GM10847 (cell line): ENCODE measurements around the gene KRT77.

Source experiments
- POLR2A ChIP-seq: IDR thresholded peaks from 2 replicates; pipeline ENCODE4 v1.6.1; 2011; ENCODE audit not compliant: insufficient read length; ENCODE audit errors: extremely low read depth

Gene KRT77

GRCh38 chr12:52703878-52704277, 554 bp upstream of the KRT77 start:
- TF ChIP-seq POLR2A = no peak

DNA sequence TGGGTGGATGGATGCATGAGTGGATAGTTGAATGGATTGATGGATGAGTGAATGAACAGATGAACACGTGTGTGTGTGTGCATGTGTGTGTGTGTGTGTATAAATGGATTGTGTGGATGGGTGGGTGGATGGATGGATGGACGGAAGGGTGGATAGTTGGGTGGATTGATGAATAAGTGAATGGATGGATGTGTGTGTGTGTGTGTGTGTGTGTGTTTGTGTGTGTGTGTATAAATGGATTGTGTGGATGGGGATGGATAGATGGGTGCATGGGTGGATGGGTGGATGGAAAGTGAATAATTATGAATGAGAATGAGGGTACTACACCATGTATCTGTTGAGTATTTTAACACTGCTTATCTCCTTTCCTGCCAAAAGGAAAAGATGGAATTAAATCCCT, 986 bp downstream of the KRT77 start:
- TF ChIP-seq POLR2A = no peak

DNA sequence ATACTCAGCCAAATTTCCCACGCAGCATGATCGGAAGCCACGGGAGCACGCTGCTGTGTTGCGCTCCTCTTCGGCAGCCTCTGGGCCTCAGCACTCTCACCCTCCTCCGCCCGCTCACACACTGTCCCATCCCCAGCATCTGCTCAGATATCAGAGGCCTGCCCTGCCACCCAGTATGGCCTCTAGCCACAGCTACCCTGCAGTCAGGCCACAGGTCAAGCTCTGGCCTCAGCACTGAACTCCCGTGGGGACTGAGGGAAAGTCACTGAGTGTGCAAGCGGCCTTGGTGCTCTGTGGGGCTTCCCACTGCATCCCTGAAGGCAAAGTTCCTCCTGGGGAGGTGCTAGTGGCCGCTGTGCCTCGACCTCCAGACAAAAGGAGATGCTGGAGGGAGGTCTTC, 2.0 kb downstream of the KRT77 start:
- TF ChIP-seq POLR2A = no peak

DNA sequence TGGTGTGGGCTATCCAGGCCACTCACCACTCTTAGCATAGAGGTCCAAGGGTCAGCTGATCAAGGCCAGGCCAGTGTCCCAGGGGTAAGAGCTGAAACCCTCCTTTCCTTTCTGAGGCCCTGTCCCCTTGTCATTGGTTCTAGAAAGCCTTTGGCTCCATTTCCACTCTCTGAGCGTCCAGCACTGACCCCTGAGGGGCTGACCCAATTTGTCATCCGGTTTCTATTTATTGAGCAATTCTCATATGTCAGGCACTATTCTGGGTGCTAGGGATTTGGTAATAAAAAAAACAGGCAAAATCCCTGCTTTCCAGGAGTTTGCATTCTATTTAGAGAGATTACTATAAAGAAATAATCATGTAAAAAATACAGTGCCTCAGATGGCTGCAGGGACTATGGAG, 3.4 kb downstream of the KRT77 start:
- no peak for TF ChIP-seq POLR2A

DNA sequence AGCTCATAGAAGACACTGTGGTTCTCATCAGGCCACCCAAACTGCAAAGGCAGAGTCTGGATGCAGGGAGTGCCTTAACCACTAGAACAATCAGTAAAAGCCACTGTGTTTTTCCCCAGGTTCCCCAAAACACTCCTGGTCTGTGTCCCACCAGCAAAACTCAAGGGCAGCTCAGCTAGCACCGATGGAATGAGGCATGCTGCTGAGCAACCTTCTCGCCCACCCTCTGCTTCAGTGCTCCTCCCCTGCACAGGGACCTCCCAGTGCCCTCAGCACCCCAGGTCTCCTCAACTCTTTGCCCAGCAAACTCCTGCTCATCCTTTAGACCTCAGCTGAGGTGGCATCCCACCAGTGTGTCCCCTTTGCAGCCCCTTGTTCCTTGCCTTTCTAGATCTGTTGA, 4.0 kb downstream of the KRT77 start:
- no peak for TF ChIP-seq POLR2A

DNA sequence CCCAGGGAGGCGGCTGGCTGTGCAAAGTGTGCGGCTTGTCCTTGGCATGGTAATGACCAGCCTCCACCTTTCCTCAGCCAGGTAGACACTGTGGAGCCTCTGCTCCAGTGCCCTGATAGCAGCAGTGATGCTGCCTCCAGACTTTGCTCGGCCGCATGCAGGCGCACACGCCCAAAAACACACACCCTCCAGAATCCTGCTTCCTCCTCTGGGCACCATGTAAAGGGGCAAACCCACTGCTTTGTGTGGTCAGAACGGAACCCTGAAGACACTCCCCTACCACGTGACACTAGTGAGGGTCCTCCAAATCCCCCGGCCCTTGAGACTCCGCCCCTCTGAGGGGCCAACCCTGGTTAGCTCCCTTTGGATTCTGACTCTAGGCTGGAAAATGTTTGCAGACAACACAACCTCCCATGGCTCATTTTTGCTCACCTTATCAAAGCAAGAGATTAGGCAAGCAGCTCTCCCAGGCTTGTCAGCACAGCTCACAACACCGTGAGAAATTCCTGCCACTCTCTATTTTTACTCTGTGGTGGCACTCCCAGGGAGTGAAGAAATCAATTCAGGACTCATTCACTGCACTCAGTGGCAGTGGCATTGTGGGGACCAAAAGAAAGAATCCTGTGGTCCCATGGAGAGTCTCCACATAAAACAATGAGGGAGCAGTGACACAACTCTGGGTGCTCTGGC, 4.5 kb downstream of the KRT77 start:
- no peak for TF ChIP-seq POLR2A

DNA sequence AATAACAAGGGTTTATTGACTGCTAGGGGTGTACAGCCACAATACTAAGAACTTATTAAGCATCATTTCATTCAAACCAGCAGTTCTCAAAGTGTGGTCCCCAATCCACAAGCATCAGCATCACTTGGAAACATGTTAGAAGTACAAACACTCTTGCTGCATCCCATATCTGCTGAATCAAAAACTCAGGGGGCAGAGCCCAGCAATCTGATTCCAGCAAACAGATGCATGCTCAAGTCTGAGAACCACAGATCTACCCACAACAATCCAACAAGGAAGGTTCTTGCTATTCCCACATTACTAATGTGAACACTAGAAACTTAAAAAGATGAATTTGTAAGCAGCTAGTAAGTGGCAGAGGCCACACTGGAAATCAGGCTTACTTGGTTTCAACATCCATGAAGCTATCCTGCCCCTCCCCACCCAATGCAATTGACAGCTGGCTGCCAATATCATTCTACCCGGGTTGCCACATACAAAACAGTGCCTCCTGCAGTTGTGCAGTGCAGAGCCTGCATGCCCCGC, 6.2 kb downstream of the KRT77 start:
- TF ChIP-seq POLR2A = no peak

GRCh38 chr12:52696588-52696987, 6.7 kb downstream of the KRT77 start:
- no peak for TF ChIP-seq POLR2A

DNA sequence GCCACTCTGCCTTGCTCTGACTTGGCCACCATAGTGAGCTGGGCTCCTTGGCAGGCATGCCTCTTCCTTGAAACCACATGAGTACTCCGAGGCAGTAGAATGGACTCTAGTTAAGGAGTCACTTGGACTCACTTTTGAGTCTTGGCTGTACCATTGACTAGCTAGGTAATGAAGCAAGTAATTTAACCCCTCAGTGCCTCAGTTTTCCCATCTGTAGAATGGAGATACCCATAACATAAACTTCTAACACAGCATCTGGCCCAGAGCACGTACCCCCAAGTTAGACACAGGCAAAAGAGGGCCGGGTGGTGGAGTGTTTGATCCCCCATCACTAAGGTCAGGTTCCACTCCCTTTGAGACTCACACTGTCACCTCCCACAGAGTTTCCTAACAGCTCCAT, 8.3 kb downstream of the KRT77 start:
- TF ChIP-seq POLR2A = no peak

- no peak for TF ChIP-seq POLR2A
Measured at GRCh38 chr12:52694151-52694550, 9.2 kb downstream of the KRT77 start.

- TF ChIP-seq POLR2A = no peak
Measured at GRCh38 chr12:52693261-52693660, 10.1 kb downstream of the KRT77 start.

DNA sequence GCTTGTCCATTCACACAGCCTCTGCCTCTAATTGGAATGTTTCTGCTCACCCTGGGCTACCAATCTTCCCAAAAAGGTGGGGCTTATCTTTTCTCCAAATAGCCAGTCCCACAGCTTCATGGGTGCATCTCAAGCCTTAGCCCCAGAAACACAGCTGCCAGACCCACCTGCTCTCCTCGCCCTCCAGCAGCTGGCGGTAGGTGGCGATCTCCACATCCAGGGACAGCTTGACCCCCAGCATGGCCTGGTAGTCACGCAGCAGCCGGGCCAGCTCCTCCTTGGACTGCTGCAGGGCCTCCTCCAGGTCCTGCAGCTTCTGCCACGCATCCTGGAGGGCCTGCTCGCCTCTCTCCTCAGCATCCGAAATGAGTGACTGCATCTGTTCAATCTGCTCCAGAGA, 11.1 kb downstream of the KRT77 start:
- TF ChIP-seq POLR2A = no peak

DNA sequence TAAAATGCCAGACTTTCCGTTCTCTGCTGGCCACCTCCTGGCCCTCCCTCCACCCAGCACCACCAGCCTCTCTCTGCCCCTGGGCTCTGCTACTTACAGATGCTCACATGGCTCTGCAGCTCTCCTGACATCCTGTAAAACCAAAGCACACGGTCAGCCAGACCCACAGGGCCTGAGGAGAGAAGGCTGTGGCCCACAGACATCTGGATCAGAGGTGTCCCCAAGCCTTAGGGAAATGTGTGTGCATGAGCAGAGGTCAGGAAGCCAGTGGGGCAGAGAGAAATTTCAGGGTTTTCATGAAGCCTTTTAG, 11.5 kb downstream of the KRT77 start:
- TF ChIP-seq POLR2A = no peak

DNA sequence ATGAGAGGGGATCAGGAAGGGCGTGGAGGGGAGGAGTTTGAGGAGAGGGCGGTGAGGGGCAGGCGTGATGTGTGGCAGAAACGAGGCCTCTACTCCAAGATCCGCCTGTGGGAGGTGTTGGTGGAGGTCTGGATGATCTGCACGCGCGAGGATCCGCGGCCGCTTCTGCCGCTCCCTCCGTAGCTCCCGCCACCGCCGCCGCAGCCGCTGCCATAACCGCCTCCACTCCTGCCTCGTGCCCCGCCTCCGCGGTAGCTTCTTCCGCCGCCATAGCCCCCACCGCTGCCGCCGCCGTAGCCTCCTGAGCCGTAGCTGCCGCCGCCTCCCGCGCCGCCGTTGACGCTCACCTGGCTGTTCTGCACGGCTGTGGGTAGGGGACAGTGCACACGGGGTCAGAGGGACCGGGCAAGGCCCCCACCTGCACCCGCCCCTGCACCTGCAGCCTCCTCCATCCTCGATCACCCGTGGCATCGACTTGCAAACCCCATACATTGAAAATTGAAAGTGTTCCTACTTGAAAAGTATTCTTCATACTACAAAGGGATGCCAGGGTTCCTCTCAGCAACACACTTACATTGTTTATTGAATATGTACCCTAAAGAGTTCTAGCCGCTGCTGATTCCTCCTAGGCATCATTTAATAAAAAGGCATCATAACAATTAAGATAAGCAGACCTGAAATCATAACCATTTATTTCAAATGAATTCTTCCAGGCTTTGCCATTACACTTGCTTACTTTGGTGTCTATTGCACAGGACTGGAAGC, 12.1 kb downstream of the KRT77 start:
- TF ChIP-seq POLR2A = no peak

GRCh38 chr12:52690351-52691075, 12.8 kb downstream of the KRT77 start:
- no peak for TF ChIP-seq POLR2A

DNA sequence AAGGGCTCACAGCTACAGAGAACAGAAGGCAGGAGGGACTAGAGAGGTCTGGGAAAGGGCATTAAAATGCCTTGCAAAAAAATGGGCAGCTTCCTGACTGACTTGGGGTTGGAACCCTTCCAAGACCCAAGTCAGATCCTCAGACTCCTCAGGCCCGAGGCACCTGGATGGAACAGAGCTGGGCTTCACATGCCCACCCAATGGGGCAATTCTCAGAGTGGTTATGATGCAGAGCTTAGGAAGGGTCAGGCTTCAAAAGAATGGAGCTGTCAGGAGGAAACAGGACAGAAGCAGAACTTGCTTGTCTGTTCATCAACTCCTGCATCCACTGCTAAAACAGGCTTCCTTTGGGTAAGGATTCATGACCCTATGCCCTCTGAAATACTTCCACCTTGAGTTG, 13.4 kb downstream of the KRT77 start:
- no peak for TF ChIP-seq POLR2A
